Thyroid gland (tissue), 4 donors: Measurements from ENCODE around the gene CHRD. TPM values are rescaled to one million over a fixed set of nuclear protein-coding genes. Genes with fewer than 3 reads are reported as not detected.
A peak's percentile ranks its signal among the peaks of the same experiment; 100 is the strongest.

Experiments used
- DNase-seq, 2 donors: peaks; one replicate each; pipeline ENCODE4 v3.0.0-alpha.2; 2019
- H3K27ac ChIP-seq, 3 donors: fragments of 200-600 bp; sonication (generic); 1 replicate in 2 of 3; 2 replicates in 1 of 3; pipeline ENCODE4 v1.5.1; 2016 to 2019; ENCODE audit warnings: mild to moderate bottlenecking in 1 of 3, moderate library complexity in 1 of 3
- H3K27me3 ChIP-seq: fragments of 200-600 bp; sonication (generic); one replicate; pipeline ENCODE4 v1.5.1; 2019
- H3K36me3 ChIP-seq, 2 donors: fragments of 200-600 bp; sonication (generic); one replicate each; pipeline ENCODE4 v1.5.1; 2016 to 2019
- H3K4me1 ChIP-seq, 2 donors: fragments of 200-600 bp; sonication (generic); one replicate each; pipeline ENCODE4 v1.5.1; 2017 to 2019
- H3K4me3 ChIP-seq, 3 donors: fragments of 200-600 bp; sonication (generic); replicated peaks in 1 of 3; 1 replicate in 2 of 3; 2 replicates in 1 of 3; pipeline ENCODE4 v1.5.1; 2016; ENCODE audit warnings: mild to moderate bottlenecking in 1 of 3
- H3K9me3 ChIP-seq: fragments of 200-600 bp; sonication (generic); one replicate; pipeline ENCODE4 v1.5.1; 2017
- POLR2A ChIP-seq, 2 donors: fragments of 450-650 bp; IDR thresholded peaks; one replicate each; pipeline ENCODE4 v1.6.1; 2017; ENCODE audit warnings: antibody characterized with exemption in 2 of 2, mild to moderate bottlenecking in 2 of 2, moderate library complexity in 1 of 2
- WGBS, 2 donors: methylation state at CpG; one replicate each; pipeline ENCODE4 v1.1.5; 2017; 5-methylcytosine and 5-hydroxymethylcytosine counted together
- intact Hi-C: fragments of 100-400 bp; cut with DNase I; formaldehyde crosslinking; loops from one replicate; pipeline ENCODE4 v1.15.1; 2023
- total RNA-seq, 4 donors: library from RNA; depleted of rRNA; stranded (reverse); fragments of >200 nt; gene quantifications; one replicate each; pipeline ENCODE4 v1.2.3, GENCODE V29; 2016
- TF ChIP-seq, protein P1 (sequence below), 6 experiments: fragments of 200-600 bp in 3 of 6; fragments of 450-650 bp in 3 of 6; sonication (generic) in 3 of 6; IDR thresholded peaks; one replicate each; pipeline ENCODE4 v1.5.1; 2016 to 2019; ENCODE audit warnings: antibody characterized with exemption in 6 of 6, mild to moderate bottlenecking in 2 of 6, inconsistent platforms in 1 of 6, moderate library complexity in 1 of 6

CHRD gene
- total RNA-seq, 4 donors from 2014 or later: 4.1 to 14.8 (median 8.0) TPM

DNA sequence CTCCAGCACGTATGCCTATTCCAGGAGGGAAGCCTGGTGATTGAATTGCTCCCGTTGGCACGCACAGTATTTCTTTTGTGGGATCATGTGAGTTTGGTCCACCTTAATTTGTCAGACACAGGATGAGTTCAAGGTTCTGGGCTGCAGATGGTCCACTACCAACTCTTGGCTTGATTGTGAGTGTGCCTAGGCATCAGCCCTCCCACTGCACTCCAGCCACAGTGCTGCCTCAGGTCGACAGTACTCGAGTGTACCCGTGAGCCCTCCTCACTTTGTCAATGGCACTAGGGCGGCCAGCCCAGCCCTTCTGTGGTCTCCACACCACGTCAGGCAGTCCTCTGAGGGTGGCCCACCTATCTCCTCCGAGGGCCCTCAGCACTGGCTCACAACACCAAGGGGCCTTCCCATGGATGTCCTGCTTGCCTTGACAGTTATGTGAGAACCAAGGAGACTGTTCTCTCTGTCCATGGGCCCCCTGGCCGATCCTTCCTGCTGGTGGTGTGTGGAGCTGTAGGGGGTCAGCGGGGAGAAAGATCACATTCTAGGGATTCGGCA lies 30.2 kb downstream of the CHRD start:
- H3K27ac ChIP-seq: no peak overlapping the region
- no peaks in the 10 kb centered on the region for H3K27me3 ChIP-seq
- no peak overlapping the region for H3K4me3 ChIP-seq
- WGBS, 2 donors: 74 to 83% methylated on average over 12 of the region's 12 CpGs
- no peaks in the 10 kb centered on the region for H3K9me3 ChIP-seq
- no peaks in the 10 kb centered on the region for H3K36me3 ChIP-seq
- intact Hi-C loops: no loop called here
- no peak for TF ChIP-seq POLR2A (IDR thresholded peaks at IDR 0.05)
- TF ChIP-seq, protein P1, sequence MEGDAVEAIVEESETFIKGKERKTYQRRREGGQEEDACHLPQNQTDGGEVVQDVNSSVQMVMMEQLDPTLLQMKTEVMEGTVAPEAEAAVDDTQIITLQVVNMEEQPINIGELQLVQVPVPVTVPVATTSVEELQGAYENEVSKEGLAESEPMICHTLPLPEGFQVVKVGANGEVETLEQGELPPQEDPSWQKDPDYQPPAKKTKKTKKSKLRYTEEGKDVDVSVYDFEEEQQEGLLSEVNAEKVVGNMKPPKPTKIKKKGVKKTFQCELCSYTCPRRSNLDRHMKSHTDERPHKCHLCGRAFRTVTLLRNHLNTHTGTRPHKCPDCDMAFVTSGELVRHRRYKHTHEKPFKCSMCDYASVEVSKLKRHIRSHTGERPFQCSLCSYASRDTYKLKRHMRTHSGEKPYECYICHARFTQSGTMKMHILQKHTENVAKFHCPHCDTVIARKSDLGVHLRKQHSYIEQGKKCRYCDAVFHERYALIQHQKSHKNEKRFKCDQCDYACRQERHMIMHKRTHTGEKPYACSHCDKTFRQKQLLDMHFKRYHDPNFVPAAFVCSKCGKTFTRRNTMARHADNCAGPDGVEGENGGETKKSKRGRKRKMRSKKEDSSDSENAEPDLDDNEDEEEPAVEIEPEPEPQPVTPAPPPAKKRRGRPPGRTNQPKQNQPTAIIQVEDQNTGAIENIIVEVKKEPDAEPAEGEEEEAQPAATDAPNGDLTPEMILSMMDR (IDR thresholded peaks at IDR 0.05): no peak
- no peak for DNase-seq
- no peaks in the 10 kb centered on the region for H3K4me1 ChIP-seq

DNA sequence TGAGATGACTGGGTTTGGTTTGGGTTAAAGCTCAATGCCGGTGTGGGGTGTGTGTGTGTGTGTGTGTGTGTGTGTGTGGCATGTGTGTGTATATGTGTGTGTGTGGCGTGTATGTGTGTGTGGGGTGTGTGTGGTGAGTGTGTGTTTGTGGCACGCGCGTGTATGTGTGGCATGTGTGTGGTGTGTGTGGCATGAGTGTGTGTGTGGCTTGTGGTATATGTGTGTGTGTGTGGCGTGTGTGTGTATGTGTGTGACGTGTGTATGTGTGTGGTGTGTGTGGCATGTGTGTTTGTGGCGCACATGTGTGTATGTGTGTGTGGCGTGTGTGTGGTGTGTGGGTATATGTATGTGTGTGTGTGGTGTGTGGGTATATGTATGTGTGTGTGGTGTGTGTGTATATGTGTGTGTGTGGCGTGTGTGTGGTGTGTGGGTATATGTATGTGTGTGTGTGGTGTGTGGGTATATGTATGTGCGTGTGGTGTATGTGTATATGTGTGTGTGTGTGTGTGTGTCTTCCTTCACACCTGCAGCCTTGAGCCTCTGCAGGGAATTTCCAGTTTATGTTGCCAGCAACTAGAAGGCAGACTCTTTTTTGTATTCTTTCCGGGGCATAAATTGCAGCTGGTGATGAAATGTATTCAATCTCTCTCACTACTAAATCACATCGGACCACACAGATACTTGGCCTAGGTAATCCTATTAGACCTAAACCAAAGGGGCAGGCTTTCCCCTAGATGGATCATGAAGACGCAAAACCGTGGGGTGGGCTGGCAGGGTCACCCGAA lies 34.8 kb downstream of the CHRD start:
- Histone ChIP-seq H3K27ac (no peak overlapping the region), H3K9me3 (no peaks in the 10 kb centered on the region), H3K27me3 (no peaks in the 10 kb centered on the region), H3K4me3 (no peak overlapping the region), H3K36me3 (no peaks in the 10 kb centered on the region), H3K4me1 (no peaks in the 10 kb centered on the region)
- no peak for DNase-seq
- intact Hi-C loops: loop anchor here (5.0 kb wide), 1 partner anchor 128 kb away; no protein-coding TSS in a partner anchor
- TF ChIP-seq, protein P1 (IDR thresholded peaks at IDR 0.05): no peak
- TF ChIP-seq POLR2A (IDR thresholded peaks at IDR 0.05): no peak
- WGBS, 2 donors: 84 to 87% methylated on average over 16 of the region's 16 CpGs

- H3K36me3 ChIP-seq: no peaks in the 10 kb centered on the region
- TF ChIP-seq, protein P1 (IDR thresholded peaks at IDR 0.05): no peak
- TF ChIP-seq POLR2A (IDR thresholded peaks at IDR 0.05): no peak
- intact Hi-C loops: loop anchor here (5.0 kb wide), 1 partner anchor 127 kb away; no protein-coding TSS in a partner anchor
These were observed 35.3 kb downstream of the CHRD start for GRCh38 chr3:184415203-184415490.

GRCh38 chr3:184417619-184418327 lies 37.9 kb downstream of the CHRD start:
- TF ChIP-seq, protein P1 (IDR thresholded peaks at IDR 0.05): peak in 5 of 6 experiments; percentile 60 to 78 (median 74)
- no peak for TF ChIP-seq POLR2A (IDR thresholded peaks at IDR 0.05)
- Histone ChIP-seq H3K4me1 (no peaks in the 10 kb centered on the region), H3K36me3 (no peaks in the 10 kb centered on the region), H3K9me3 (no peaks in the 10 kb centered on the region), H3K27me3 (no peaks in the 10 kb centered on the region), H3K4me3 (no peak overlapping the region), H3K27ac (no peak overlapping the region)
- peak; percentile 58 to 68 for DNase-seq
- intact Hi-C loops: loop anchor here (5.0 kb wide), 1 partner anchor 125 kb away; no protein-coding TSS in a partner anchor
- WGBS, 2 donors: 34 to 40% methylated on average over 8 to 13 of the region's 14 CpGs

More at GRCh38 chr3:184415203-184415490, 35.3 kb downstream of the CHRD start:
- Histone ChIP-seq H3K27ac (no peak overlapping the region), H3K4me1 (no peaks in the 10 kb centered on the region), H3K4me3 (no peak overlapping the region), H3K9me3 (no peaks in the 10 kb centered on the region), H3K27me3 (no peaks in the 10 kb centered on the region)
- 57 to 77% methylated on average over 4 of the region's 4 CpGs for WGBS, 2 donors
- DNase-seq: no peak
